HEK293 (cell line): Measurements from ENCODE around the gene FAM234B.
A peak's percentile ranks its signal among the peaks of the same experiment; 100 is the strongest.

Experiments
- CTCF ChIA-PET: fragments of 350-600 bp; formaldehyde crosslinking; extraction: SDS; loops from one replicate; lab custom pipeline; 2021; ENCODE audit warnings: antibody characterized with exemption; lab: Yijun Ruan, JAX
- POLR2A ChIA-PET: fragments of 300-600 bp; formaldehyde crosslinking; extraction: SDS; loops from one replicate; lab custom pipeline; 2020; ENCODE audit warnings: antibody characterized with exemption, inconsistent platforms; lab: Yijun Ruan, JAX
- H3K27ac ChIP-seq: fragments of 200-500 bp; sonication (Bioruptor generic); 2 replicates; pipeline ENCODE4 v1.5.1; 2014; ENCODE audit warnings: low read depth, low read length, control low read depth, inconsistent platforms; ENCODE audit errors: extremely low read depth
- H3K36me3 ChIP-seq, 2 experiments: fragments of 200-500 bp in 1 of 2; sonication (Bioruptor generic) in 1 of 2; 1 replicate in 1 of 2; 2 replicates in 1 of 2; pipeline ENCODE4 v1.5.1; 2014 to 2017; ENCODE audit warnings: inconsistent platforms in 2 of 2, low read length in 2 of 2; ENCODE audit not compliant: control insufficient read depth in 2 of 2, insufficient read depth in 1 of 2
- H3K4me1 ChIP-seq: fragments of 200-500 bp; sonication (Bioruptor generic); 2 replicates; pipeline ENCODE4 v1.5.1; 2014; ENCODE audit warnings: mild to moderate bottlenecking, low read length, inconsistent platforms; ENCODE audit not compliant: control insufficient read depth, insufficient read depth
- H3K4me3 ChIP-seq: 2 replicates; pipeline ENCODE4 v1.5.1; 2011; ENCODE audit warnings: low read depth, mild to moderate bottlenecking, control low read depth, low read length, moderate library complexity
- H3K9me3 ChIP-seq: fragments of 200-500 bp; sonication (Bioruptor generic); 2 replicates; pipeline ENCODE4 v1.5.1; 2014; ENCODE audit warnings: low read depth, low read length, inconsistent platforms; ENCODE audit not compliant: control insufficient read depth, insufficient read depth
- ATF2 ChIP-seq: fragments of 450-650 bp; formaldehyde crosslinking; IDR thresholded peaks from 2 replicates; pipeline ENCODE4 v1.5.1; 2016; ENCODE audit warnings: missing biosample characterization, missing genetic modification characterization, low read depth
- KLF9 ChIP-seq: fragments of 450-650 bp; formaldehyde crosslinking; IDR thresholded peaks from 2 replicates; pipeline ENCODE4 v1.5.1; 2016; ENCODE audit warnings: missing biosample characterization, missing genetic modification characterization, low read depth
- MEIS1 ChIP-seq: sonication (generic); formaldehyde crosslinking; IDR thresholded peaks from 2 replicates; pipeline ENCODE4 v1.8.1; 2022; ENCODE audit warnings: missing genetic modification reagents, mild to moderate bottlenecking, borderline replicate concordance
- SALL2 ChIP-seq: fragments of 450-650 bp; formaldehyde crosslinking; IDR thresholded peaks from 2 replicates; pipeline ENCODE4 v1.5.0; 2017; ENCODE audit warnings: missing biosample characterization, mild to moderate bottlenecking, missing genetic modification characterization, borderline replicate concordance
- ZBTB48 ChIP-seq: fragments of 450-650 bp; formaldehyde crosslinking; IDR thresholded peaks from 2 replicates; pipeline ENCODE4 v1.5.1; 2016; ENCODE audit warnings: missing biosample characterization, missing genetic modification characterization
- ZBTB49 ChIP-seq: fragments of 450-650 bp; formaldehyde crosslinking; IDR thresholded peaks from 2 replicates; pipeline ENCODE4 v1.5.1; 2016; ENCODE audit warnings: missing biosample characterization, missing genetic modification characterization, low read depth
- ZIC2 ChIP-seq: fragments of 450-650 bp; formaldehyde crosslinking; IDR thresholded peaks from 2 replicates; pipeline ENCODE4 v1.5.1; 2016; ENCODE audit warnings: missing biosample characterization, missing genetic modification characterization
- ZNF10 ChIP-seq: fragments of 450-650 bp; formaldehyde crosslinking; IDR thresholded peaks from 2 replicates; pipeline ENCODE4 v1.5.1; 2017; ENCODE audit warnings: missing biosample characterization, missing genetic modification characterization
- ZNF155 ChIP-seq: fragments of 450-650 bp; formaldehyde crosslinking; IDR thresholded peaks from 2 replicates; pipeline ENCODE4 v1.5.1; 2016; ENCODE audit warnings: missing biosample characterization, missing genetic modification characterization
- ZNF174 ChIP-seq: fragments of 450-650 bp; formaldehyde crosslinking; IDR thresholded peaks from 2 replicates; pipeline ENCODE4 v1.5.0; 2017; ENCODE audit warnings: missing biosample characterization, mild to moderate bottlenecking, missing genetic modification characterization
- ZNF175 ChIP-seq: fragments of 450-650 bp; formaldehyde crosslinking; IDR thresholded peaks from 2 replicates; pipeline ENCODE4 v1.5.1; 2016; ENCODE audit warnings: missing biosample characterization, missing genetic modification characterization
- ZNF19 ChIP-seq: fragments of 450-650 bp; formaldehyde crosslinking; IDR thresholded peaks from 2 replicates; pipeline ENCODE4; 2016; ENCODE audit warnings: missing biosample characterization, missing genetic modification characterization, low read depth
- ZNF292 ChIP-seq: fragments of 450-650 bp; formaldehyde crosslinking; IDR thresholded peaks from 2 replicates; pipeline ENCODE4 v1.5.1; 2016; ENCODE audit warnings: low read depth, missing biosample characterization, missing genetic modification characterization, borderline replicate concordance
- ZNF324 ChIP-seq: fragments of 450-650 bp; formaldehyde crosslinking; IDR thresholded peaks from 2 replicates; pipeline ENCODE4 v1.5.1; 2016; ENCODE audit warnings: missing biosample characterization, missing genetic modification characterization
- ZNF362 ChIP-seq: fragments of 450-650 bp; formaldehyde crosslinking; IDR thresholded peaks from 2 replicates; pipeline ENCODE4 v1.5.1; 2016; ENCODE audit warnings: missing biosample characterization, missing genetic modification characterization
- ZNF37A ChIP-seq: fragments of 450-650 bp; IDR thresholded peaks from 2 replicates; pipeline ENCODE4 v1.5.1; 2018; ENCODE audit warnings: missing biosample characterization, missing genetic modification characterization
- ZNF391 ChIP-seq: fragments of 450-650 bp; formaldehyde crosslinking; IDR thresholded peaks from 2 replicates; pipeline ENCODE4 v1.5.1; 2016; ENCODE audit warnings: low read depth, missing biosample characterization, missing genetic modification characterization, borderline replicate concordance
- ZNF398 ChIP-seq: fragments of 450-650 bp; formaldehyde crosslinking; IDR thresholded peaks from 2 replicates; pipeline ENCODE4 v1.5.1; 2017; ENCODE audit warnings: missing biosample characterization, missing genetic modification characterization
- ZNF48 ChIP-seq: fragments of 450-650 bp; formaldehyde crosslinking; IDR thresholded peaks from 2 replicates; pipeline ENCODE4 v1.5.1; 2016; ENCODE audit warnings: missing biosample characterization, missing genetic modification characterization
- ZNF513 ChIP-seq: fragments of 450-650 bp; IDR thresholded peaks from 2 replicates; pipeline ENCODE4 v1.5.1; 2018; ENCODE audit warnings: missing biosample characterization, missing genetic modification characterization
- ZNF530 ChIP-seq: fragments of 450-650 bp; formaldehyde crosslinking; IDR thresholded peaks from 2 replicates; pipeline ENCODE4 v1.5.1; 2016; ENCODE audit warnings: low read depth, missing biosample characterization, missing genetic modification characterization
- ZNF560 ChIP-seq: fragments of 450-650 bp; formaldehyde crosslinking; IDR thresholded peaks from 2 replicates; pipeline ENCODE4 v1.5.1; 2017; ENCODE audit warnings: missing biosample characterization, missing genetic modification characterization, borderline replicate concordance
- ZNF76 ChIP-seq: fragments of 450-650 bp; formaldehyde crosslinking; IDR thresholded peaks from 2 replicates; pipeline ENCODE4; 2016; ENCODE audit warnings: low read depth, missing biosample characterization, missing genetic modification characterization, borderline replicate concordance
- ZNF777 ChIP-seq: fragments of 450-650 bp; formaldehyde crosslinking; IDR thresholded peaks from 2 replicates; pipeline ENCODE4 v1.5.1; 2017; ENCODE audit warnings: missing biosample characterization, missing genetic modification characterization, borderline replicate concordance
- ZSCAN4 ChIP-seq: fragments of 450-650 bp; formaldehyde crosslinking; IDR thresholded peaks from 2 replicates; pipeline ENCODE4 v1.5.1; 2017; ENCODE audit warnings: missing biosample characterization, missing genetic modification characterization

FAM234B gene

GRCh38 chr12:13103391-13104033 lies 59.3 kb downstream of the FAM234B start, which contains the start of gene GSG1:
Gene GSG1, minus strand, starts transcription at chr12:13103667. Its CDS starts 155 bp downstream, at chr12:13103512.
- H3K27ac ChIP-seq = peak within 1 kb of the TSS; percentile 96; the same call in 1 of the 2 replicates
- no peak within 1 kb of the TSS for H3K4me3 ChIP-seq
- CTCF ChIA-PET = interaction anchor here (0.6 to 1.2 kb wide), 4 partner anchors 32 to 1521 kb away, joined by 3 to 10 read pairs (median 5); no protein-coding TSS in a partner anchor
- POLR2A ChIA-PET = no interaction called here
- TF ChIP-seq MEIS1 (CRISPR knock-in tag) (no peak), ZNF19 (tag by site-specific recombination) (no peak), ZBTB48 (tag by site-specific recombination) (no peak), ZNF37A (no peak), SALL2 (tag by site-specific recombination) (no peak), ZNF362 (no peak), ZSCAN4 (no peak), ZNF530 (tag by site-specific recombination) (no peak)
- H3K9me3 ChIP-seq = no peaks in the 10 kb centered on the region
- peaks cover 33% of the 10 kb centered on the region for H3K4me1 ChIP-seq
- H3K36me3 ChIP-seq = no peaks in the 10 kb centered on the region

GRCh38 chr12:13104409-13104808 lies 60.2 kb downstream of the FAM234B start:
- no peak for TF ChIP-seq ZNF155 (tag by site-specific recombination)
- no peak for TF ChIP-seq ZNF513
- TF ChIP-seq ZNF777 = no peak
- TF ChIP-seq ZNF292 (tag by site-specific recombination) = no peak
- no peak for TF ChIP-seq ZNF391 (tag by site-specific recombination)
- TF ChIP-seq ZNF324 = no peak
- no peak for TF ChIP-seq ZNF175
- no peak for TF ChIP-seq ZNF398 (tag by site-specific recombination)
- TF ChIP-seq ZBTB49 (tag by site-specific recombination) = no peak
- no peak for TF ChIP-seq ZNF530 (tag by site-specific recombination)
- TF ChIP-seq ATF2 (tag by site-specific recombination) = no peak
- no peak for TF ChIP-seq ZNF10
- TF ChIP-seq KLF9 (tag by site-specific recombination) = no peak
- no peak for TF ChIP-seq ZNF76
- TF ChIP-seq ZIC2 (tag by site-specific recombination) = no peak
- no peak for TF ChIP-seq ZNF174 (tag by site-specific recombination)
- no peak for TF ChIP-seq ZNF560
- no peak for TF ChIP-seq ZNF48 (tag by site-specific recombination)
- H3K4me1 ChIP-seq = peaks cover 27% of the 10 kb centered on the region
- no peaks in the 10 kb centered on the region for H3K9me3 ChIP-seq
- CTCF ChIA-PET = interaction anchor here (0.6 to 0.7 kb wide), 3 partner anchors 96 to 1522 kb away, joined by 3 to 4 read pairs (median 4); no protein-coding TSS in a partner anchor
- H3K27ac ChIP-seq = no peak overlapping the region
- H3K4me3 ChIP-seq = no peak overlapping the region
- POLR2A ChIA-PET = no interaction called here
- H3K36me3 ChIP-seq = no peaks in the 10 kb centered on the region
